Uterus (tissue), 2 donors: Measurements from ENCODE around the gene SPZ1.
"Not testable (repeated sequence)": the region's sequence is repeated elsewhere in the genome, so short reads cannot be mapped to it uniquely, and the experiment has no call there.

ENCODE experiments used
- CTCF ChIP-seq, 4 experiments: fragments of 200-600 bp in 2 of 4; fragments of 450-650 bp in 2 of 4; sonication (generic) in 2 of 4; IDR thresholded peaks; one replicate each; pipeline ENCODE4 v1.5.1; 2016 to 2019; ENCODE audit warnings: antibody characterized with exemption in 4 of 4, mild to moderate bottlenecking in 2 of 4, moderate library complexity in 1 of 4
- POLR2A ChIP-seq, 2 donors: fragments of 450-650 bp; IDR thresholded peaks; one replicate each; pipeline ENCODE4 v1.6.1; 2016; ENCODE audit warnings: antibody characterized with exemption in 2 of 2, mild to moderate bottlenecking in 1 of 2, moderate library complexity in 1 of 2

GRCh38 chr5:80301342-80301741 lies 18.5 kb upstream of the SPZ1 start:
- not testable (repeated sequence) for TF ChIP-seq CTCF, POLR2A (IDR thresholded peaks at IDR 0.05)
